ENCODE measurements around the gene KIF5C.

The KIF5C gene

DNA sequence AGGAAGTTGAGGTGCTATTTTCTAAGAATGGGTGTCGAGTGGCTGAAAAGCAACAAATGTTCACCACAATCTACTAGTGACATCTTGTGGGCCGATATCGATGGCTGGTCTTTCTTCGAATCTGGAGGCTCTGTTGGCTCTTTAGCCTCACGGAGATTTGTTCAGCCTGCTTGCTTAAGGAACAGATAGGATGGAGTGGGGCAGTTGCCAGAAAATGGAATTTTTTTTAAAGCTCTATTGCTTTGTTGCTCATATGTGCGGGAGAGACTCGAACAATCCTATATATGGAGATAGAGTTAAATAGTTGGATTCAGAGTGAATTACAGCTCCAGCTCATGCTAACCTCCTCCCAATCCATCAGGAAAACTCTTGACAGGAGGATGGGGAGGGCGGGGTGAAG is 92.6 kb downstream of the KIF5C start:
- TF ChIP-seq, protein P1, sequence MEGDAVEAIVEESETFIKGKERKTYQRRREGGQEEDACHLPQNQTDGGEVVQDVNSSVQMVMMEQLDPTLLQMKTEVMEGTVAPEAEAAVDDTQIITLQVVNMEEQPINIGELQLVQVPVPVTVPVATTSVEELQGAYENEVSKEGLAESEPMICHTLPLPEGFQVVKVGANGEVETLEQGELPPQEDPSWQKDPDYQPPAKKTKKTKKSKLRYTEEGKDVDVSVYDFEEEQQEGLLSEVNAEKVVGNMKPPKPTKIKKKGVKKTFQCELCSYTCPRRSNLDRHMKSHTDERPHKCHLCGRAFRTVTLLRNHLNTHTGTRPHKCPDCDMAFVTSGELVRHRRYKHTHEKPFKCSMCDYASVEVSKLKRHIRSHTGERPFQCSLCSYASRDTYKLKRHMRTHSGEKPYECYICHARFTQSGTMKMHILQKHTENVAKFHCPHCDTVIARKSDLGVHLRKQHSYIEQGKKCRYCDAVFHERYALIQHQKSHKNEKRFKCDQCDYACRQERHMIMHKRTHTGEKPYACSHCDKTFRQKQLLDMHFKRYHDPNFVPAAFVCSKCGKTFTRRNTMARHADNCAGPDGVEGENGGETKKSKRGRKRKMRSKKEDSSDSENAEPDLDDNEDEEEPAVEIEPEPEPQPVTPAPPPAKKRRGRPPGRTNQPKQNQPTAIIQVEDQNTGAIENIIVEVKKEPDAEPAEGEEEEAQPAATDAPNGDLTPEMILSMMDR (conservative IDR thresholded peaks at IDR 0.05) = peak; percentile 5; the same call in 1 of the 2 replicates
- TF ChIP-seq ZFX (IDR thresholded peaks at IDR 0.05) = no peak
- H3K27ac ChIP-seq = no peak overlapping the region

DNA sequence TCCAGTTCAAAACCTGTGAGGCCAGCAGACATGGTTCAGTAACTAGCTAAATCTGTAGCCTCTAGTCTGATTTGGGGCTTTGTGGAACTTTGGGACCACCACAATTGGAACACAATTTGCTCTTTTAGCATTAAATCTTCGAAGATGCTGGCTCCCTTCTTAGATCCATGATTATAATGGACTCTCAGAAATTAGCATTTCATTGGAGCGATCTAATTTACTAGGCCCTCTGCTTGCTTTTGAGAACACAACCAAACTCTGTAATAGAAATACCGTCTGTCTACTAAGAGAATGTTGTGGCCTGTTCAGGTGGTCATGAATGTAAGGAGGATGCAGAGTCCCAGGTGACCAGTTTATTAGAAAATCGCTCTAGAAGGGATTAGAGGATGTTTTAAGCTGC is 93.3 kb downstream of the KIF5C start:
- TF ChIP-seq, protein P1 (conservative IDR thresholded peaks at IDR 0.05) = no peak
- TF ChIP-seq ZFX (IDR thresholded peaks at IDR 0.05) = no peak
- H3K27ac ChIP-seq = no peak overlapping the region

DNA sequence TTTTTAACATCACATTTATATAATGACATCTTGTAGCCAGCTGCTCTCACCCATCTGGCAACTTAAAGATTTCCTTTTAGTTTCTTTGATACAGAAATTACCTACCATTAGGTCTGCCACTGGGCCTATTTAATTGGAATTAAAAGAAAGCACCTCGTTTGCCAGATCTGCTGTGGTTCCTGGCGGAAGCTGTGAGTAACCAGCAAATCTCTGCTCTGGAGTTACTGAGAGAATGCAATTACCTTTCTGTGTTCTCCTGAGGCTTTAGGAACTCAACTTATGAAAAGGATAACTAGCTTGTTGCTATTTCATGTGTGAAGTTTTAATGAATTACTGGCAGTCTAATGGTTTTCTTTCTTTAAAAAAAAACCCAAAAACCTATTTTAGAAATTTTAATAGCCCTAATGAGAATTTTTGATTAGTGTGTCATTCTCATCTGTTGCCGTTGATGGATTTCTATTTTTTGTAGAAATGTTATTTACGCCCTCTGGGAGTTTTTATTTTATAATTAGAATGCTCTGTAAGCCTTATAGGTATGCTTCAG is 93.8 kb downstream of the KIF5C start:
- no peak overlapping the region for H3K27ac ChIP-seq
- no peak for TF ChIP-seq ZFX (IDR thresholded peaks at IDR 0.05)
- TF ChIP-seq, protein P1 (conservative IDR thresholded peaks at IDR 0.05) = no peak

DNA sequence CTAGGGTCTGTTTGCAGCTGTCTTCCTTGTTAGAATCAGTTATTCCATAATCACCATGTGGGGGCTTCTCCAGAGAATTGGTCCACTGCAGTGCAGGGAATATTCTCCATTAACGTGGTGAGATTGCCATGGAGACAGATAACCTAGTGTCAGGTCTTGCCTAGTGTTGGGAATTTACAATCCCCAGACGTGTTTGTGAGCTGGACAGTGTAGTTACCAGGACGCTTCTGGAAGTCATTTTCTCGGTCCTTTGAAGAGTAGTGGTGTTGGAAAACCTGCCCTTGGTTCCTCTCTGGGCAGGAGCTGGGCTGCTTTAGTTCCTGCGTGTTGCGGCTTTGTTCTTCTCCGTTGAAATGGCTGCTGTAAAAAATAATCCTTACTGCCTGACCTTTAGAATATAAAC is 94.6 kb downstream of the KIF5C start:
- TF ChIP-seq, protein P1 (conservative IDR thresholded peaks at IDR 0.05) = no peak
- TF ChIP-seq ZFX (IDR thresholded peaks at IDR 0.05) = no peak
- no peak overlapping the region for H3K27ac ChIP-seq

DNA sequence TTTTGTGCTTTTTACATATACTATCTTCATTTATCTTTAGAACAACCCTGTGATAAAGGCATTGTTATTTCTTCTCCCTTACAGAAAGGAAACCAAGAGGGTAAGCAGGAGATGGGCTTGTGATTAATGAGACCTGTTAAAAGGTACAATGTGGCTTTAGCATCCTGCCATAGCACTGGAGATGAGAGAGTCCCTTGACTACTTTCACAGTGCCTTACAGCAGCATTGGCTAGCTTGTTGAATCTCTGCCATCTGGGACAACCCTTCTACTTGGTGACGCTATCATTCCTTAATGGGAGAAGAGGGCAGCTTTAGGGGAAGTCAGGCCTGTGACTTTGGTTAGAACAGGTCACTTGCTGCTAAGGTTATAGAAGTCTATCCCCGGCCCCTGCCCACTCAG is 95.4 kb downstream of the KIF5C start:
- no peak for TF ChIP-seq ZFX (IDR thresholded peaks at IDR 0.05)
- H3K27ac ChIP-seq = no peak overlapping the region

DNA sequence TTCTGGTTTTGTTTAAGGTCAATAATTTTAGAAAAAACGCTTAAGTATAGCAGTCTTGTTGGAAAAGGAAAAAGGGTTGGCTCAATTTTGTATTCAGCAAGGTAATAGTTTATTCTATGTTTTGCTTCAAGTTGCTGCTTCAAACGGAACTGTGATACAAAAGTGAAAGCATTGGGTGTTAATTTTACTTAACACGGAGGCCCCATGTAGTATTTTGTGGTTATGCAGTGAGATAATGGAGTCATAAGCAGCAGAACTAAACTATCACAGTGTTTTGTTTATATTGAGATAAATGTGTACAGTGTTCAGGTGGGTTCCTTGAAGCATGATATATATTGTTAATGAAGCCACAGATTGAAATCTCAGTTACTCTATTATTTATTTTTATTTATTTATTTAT is 96.5 kb downstream of the KIF5C start:
- H3K27ac ChIP-seq = no peak overlapping the region
- no peak for TF ChIP-seq ZFX (IDR thresholded peaks at IDR 0.05)
- TF ChIP-seq, protein P1 (conservative IDR thresholded peaks at IDR 0.05) = no peak

DNA sequence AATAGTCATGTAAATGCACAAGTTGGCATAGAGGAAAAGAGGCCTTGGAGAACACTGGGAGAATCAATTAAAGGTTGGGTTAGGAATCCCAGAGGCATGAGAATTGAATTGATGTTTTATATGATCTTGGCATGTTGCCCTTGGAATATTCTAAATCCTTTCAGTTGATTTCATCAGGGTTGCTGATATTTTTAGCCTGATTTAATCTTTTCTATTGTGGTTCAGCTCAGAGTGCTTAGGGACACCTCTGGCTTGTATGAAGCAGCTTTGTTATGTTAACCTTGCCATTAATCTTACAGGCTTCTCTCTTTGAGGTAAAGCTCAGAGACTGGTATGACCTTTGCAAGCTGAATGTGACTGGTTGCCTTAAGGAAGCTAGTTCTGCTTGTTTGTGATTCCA is 99.1 kb downstream of the KIF5C start:
- TF ChIP-seq ZFX (IDR thresholded peaks at IDR 0.05) = no peak
- TF ChIP-seq, protein P1 (conservative IDR thresholded peaks at IDR 0.05) = no peak
- no peak overlapping the region for H3K27ac ChIP-seq

DNA sequence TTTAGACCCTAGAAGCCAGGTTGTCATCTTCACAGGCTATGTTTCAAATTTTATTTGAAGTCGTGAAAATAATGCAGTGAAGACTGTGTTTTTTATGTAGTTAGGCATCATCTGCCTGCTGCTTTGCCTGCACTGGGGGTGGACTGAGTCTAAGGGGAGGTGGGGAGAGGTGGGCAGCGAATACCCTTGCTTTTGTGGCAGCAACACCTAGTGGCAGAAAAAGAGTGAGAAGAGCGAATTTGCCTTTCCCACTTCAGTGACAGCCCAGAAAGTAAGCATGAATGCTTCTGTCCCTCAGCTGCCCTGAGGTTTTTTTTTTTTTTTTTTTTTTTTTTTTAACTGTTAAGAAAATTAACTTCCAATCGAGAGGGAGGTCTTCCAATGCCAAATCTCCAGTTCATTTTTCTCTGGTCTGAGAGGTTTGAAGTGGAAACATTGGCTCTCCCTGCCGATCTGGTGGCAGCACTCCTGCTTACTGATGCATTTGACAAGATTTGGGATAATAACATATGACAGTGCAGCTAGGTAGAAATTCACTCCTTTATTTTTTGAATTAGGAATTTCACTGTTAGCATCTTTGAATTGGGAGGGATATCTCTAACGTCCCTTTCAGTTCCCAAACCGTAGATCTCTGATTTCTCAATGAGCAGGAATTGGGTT is 103.1 kb downstream of the KIF5C start:
- TF ChIP-seq, protein P1 (conservative IDR thresholded peaks at IDR 0.05) = no peak; the same call in 1 of the 2 replicates
- no peak for TF ChIP-seq ZFX (IDR thresholded peaks at IDR 0.05)
- H3K27ac ChIP-seq = no peak overlapping the region

Measured in C4-2B (cell line).